HG03378 (cell line): ENCODE measurements around the gene LRRC7.
"Not testable (repeated sequence)": the region's sequence is repeated elsewhere in the genome, so short reads cannot be mapped to it uniquely, and the experiment has no call there.

Source experiments
- ATAC-seq: cut with Tn5 transposase; IDR thresholded peaks from one replicate; pipeline ENCODE4 v1.9.1; 2021; ENCODE audit warnings: mild to moderate bottlenecking, moderate library complexity; ENCODE audit not compliant: unreplicated experiment

Gene LRRC7

GRCh38 chr1:70025846-70026245 is 458.1 kb downstream of the LRRC7 start:
- no peak for ATAC-seq

GRCh38 chr1:70033266-70033873 is 465.6 kb downstream of the LRRC7 start:
- ATAC-seq = peak; percentile 76

- no peak for ATAC-seq
These were observed 466.2 kb downstream of the LRRC7 start for GRCh38 chr1:70033936-70034335.

- ATAC-seq = no peak
These were observed 466.7 kb downstream of the LRRC7 start for GRCh38 chr1:70034403-70034802.

GRCh38 chr1:70038025-70038424 is 470.3 kb downstream of the LRRC7 start:
- ATAC-seq = no peak

GRCh38 chr1:70039485-70039884 is 471.8 kb downstream of the LRRC7 start:
- no peak for ATAC-seq

- ATAC-seq = no peak
These were observed 473.8 kb downstream of the LRRC7 start for GRCh38 chr1:70041317-70042045.

GRCh38 chr1:70042090-70042731 is 474.5 kb downstream of the LRRC7 start:
- ATAC-seq = peak; percentile 54

- no peak for ATAC-seq
These were observed 476.1 kb downstream of the LRRC7 start for GRCh38 chr1:70043804-70044203.

GRCh38 chr1:70044832-70045231 is 477.1 kb downstream of the LRRC7 start:
- no peak for ATAC-seq

- not testable (repeated sequence) for ATAC-seq
These were observed 477.9 kb downstream of the LRRC7 start for GRCh38 chr1:70045581-70045980.

- ATAC-seq = no peak
These were observed 480.8 kb downstream of the LRRC7 start for GRCh38 chr1:70048336-70049094.

- no peak for ATAC-seq
These were observed 484.2 kb downstream of the LRRC7 start for GRCh38 chr1:70051926-70052325.

- no peak for ATAC-seq
These were observed 489.8 kb downstream of the LRRC7 start for GRCh38 chr1:70057500-70057899.

GRCh38 chr1:70061231-70061630 is 493.5 kb downstream of the LRRC7 start:
- no peak for ATAC-seq

- no peak for ATAC-seq
These were observed 496.1 kb downstream of the LRRC7 start for GRCh38 chr1:70063861-70064260.

GRCh38 chr1:70066711-70067110 is 499.0 kb downstream of the LRRC7 start:
- ATAC-seq = no peak

- no peak for ATAC-seq
These were observed 503.9 kb downstream of the LRRC7 start for GRCh38 chr1:70071601-70072000.

GRCh38 chr1:70072231-70072751 is 504.6 kb downstream of the LRRC7 start:
- no peak for ATAC-seq

GRCh38 chr1:70075761-70076160 is 508.0 kb downstream of the LRRC7 start:
- no peak for ATAC-seq

GRCh38 chr1:70077066-70077465 is 509.3 kb downstream of the LRRC7 start:
- no peak for ATAC-seq
